Motor neuron (in vitro differentiated cells): ENCODE results near the gene SPAG9. TPM values are rescaled to one million over a fixed set of nuclear protein-coding genes. Genes with fewer than 3 reads are reported as not detected.

Experiments used
- ATAC-seq, 8 experiments: fragments of 200-7000 bp; cut with Tn5 transposase; replicated peaks in 6 of 8; 2 replicates each; pipeline ENCODE4 v1.8.0; 2021; ENCODE audit warnings: mild to moderate bottlenecking in 8 of 8, moderate library complexity in 8 of 8
- H3K27ac ChIP-seq, 2 donors: fragments of 250-450 bp; sonication (Bioruptor Pico); 2 replicates each; pipeline ENCODE4 v1.9.0; 2021; ENCODE audit warnings: antibody characterized with exemption in 2 of 2, mild to moderate bottlenecking in 2 of 2, moderate library complexity in 1 of 2
- H3K4me1 ChIP-seq, 2 donors: fragments of 250-450 bp; sonication (Bioruptor Pico); replicated peaks in 1 of 2; 2 replicates each; pipeline ENCODE4 v1.6.1; 2021; ENCODE audit warnings: antibody characterized with exemption in 2 of 2, mild to moderate bottlenecking in 2 of 2, moderate library complexity in 1 of 2
- H3K4me3 ChIP-seq, 5 donors: fragments of 250-450 bp; sonication (Bioruptor Pico); 2 replicates each; pipeline ENCODE4 v1.9.0; 2021; ENCODE audit warnings: antibody characterized with exemption in 5 of 5, mild to moderate bottlenecking in 5 of 5, moderate library complexity in 4 of 5
- WGBS, 10 experiments: fragments of 450-650 bp; shearing (Covaris generic); methylation state at CpG; one replicate each; pipeline ENCODE4 v1.0.0; 2022; 5-methylcytosine and 5-hydroxymethylcytosine counted together
- in situ Hi-C, 9 experiments: fragments of 400-800 bp; cut with MboI; loops; one replicate each; pipeline ENCODE4 v1.15.0; 2021; ENCODE audit warnings: low sequenced_read_pairs in 9 of 9, low pct_unique_long_range_greater_than_20kb in 2 of 9; ENCODE audit not compliant: unreplicated experiment in 9 of 9
- total RNA-seq, 8 experiments: library from RNA; unstranded; fragments of 300-600 nt; gene quantifications; 2 replicates each; pipeline versions ENCODE4 v1.2.3 to v1.2.4, GENCODE V29; 2022

The SPAG9 gene
- total RNA-seq, 8 experiments from 2014 or later = 94.7 to 214 (median 139) TPM

GRCh38 chr17:51060396-51060795 is 60.3 kb downstream of the SPAG9 start:
- WGBS, 10 experiments = 82 to 100% (median 95%) methylated on average over 1 to 5 of the region's 5 CpGs; no CpG with 5 or more reads in 2 of the 10 experiments
- Histone ChIP-seq H3K4me3 (no peak overlapping the region), H3K4me1 (peaks cover 12 to 17% of the 10 kb centered on the region in 2 donors), H3K27ac (no peak overlapping the region)
- no peak for ATAC-seq
- in situ Hi-C loops = no loop called here

GRCh38 chr17:51059781-51060180 is 60.9 kb downstream of the SPAG9 start:
- Histone ChIP-seq H3K27ac (no peak overlapping the region), H3K4me1 (peaks cover 12 to 17% of the 10 kb centered on the region in 2 donors), H3K4me3 (no peak overlapping the region)
- 17 to 95% (median 83%) methylated on average over 1 to 2 of the region's 2 CpGs; no CpG with 5 or more reads in 5 of the 10 experiments for WGBS, 10 experiments
- ATAC-seq = no peak
- in situ Hi-C loops = no loop called here

- in situ Hi-C loops = no loop called here
- 32 to 93% (median 75%) methylated on average over 1 to 3 of the region's 3 CpGs; no CpG with 5 or more reads in 1 of the 10 experiments for WGBS, 10 experiments
- peaks cover 12 to 17% of the 10 kb centered on the region in 2 donors for H3K4me1 ChIP-seq
- no peak overlapping the region for H3K4me3 ChIP-seq
- ATAC-seq = peak in 3 of 8 experiments; percentile 3 to 29 (median 26)
- peak overlapping the region in 1 of 2 donors; percentile 32 for H3K27ac ChIP-seq
Observed at GRCh38 chr17:51057534-51057933, 63.1 kb downstream of the SPAG9 start.

- WGBS, 10 experiments = 60 to 82% (median 66%) methylated on average over 1 of the region's 1 CpG; no CpG with 5 or more reads in 6 of the 10 experiments
- ATAC-seq = peak; percentile 68 to 98 (median 92)
- peak overlapping the region; percentile 32 to 38 for H3K27ac ChIP-seq
- peaks cover 12 to 17% of the 10 kb centered on the region in 2 donors for H3K4me1 ChIP-seq
- in situ Hi-C loops = no loop called here
- H3K4me3 ChIP-seq = no peak overlapping the region
Observed at GRCh38 chr17:51056813-51057510, 63.7 kb downstream of the SPAG9 start.

- no peak for ATAC-seq
- in situ Hi-C loops = no loop called here
- peaks cover 12 to 17% of the 10 kb centered on the region in 2 donors for H3K4me1 ChIP-seq
- 100% methylated on average over 2 to 4 of the region's 4 CpGs; no CpG with 5 or more reads in 6 of the 10 experiments for WGBS, 10 experiments
- no peak overlapping the region for H3K4me3 ChIP-seq
- H3K27ac ChIP-seq = no peak overlapping the region
Observed at GRCh38 chr17:51054748-51055147, 65.9 kb downstream of the SPAG9 start.

DNA sequence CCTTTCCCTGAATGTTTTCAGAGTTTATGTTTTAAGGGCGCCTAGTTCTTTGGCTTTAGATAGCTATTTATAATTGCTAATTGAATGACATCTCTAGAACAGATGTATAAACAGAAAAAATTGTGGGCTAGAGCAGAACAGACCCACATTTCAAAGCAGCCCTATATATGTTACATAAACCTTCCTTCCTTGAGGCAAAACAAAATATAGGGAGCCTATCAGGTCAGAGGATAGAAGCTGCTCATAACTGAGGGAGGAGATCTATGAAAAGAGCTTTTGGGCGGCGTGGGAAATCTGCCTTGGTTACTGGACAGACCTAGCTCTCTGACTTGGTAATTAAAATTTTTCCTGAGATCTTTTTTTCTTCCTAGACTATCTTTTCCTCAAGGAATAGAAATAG is 68.4 kb downstream of the SPAG9 start:
- Histone ChIP-seq H3K4me3 (no peak overlapping the region), H3K4me1 (peaks cover 12 to 17% of the 10 kb centered on the region in 2 donors), H3K27ac (no peak overlapping the region)
- 18 to 97% (median 84%) methylated on average over 2 to 3 of the region's 3 CpGs; no CpG with 5 or more reads in 2 of the 10 experiments for WGBS, 10 experiments
- peak in 3 of 8 experiments; percentile 35 to 96 (median 67) for ATAC-seq
- in situ Hi-C loops = no loop called here

DNA sequence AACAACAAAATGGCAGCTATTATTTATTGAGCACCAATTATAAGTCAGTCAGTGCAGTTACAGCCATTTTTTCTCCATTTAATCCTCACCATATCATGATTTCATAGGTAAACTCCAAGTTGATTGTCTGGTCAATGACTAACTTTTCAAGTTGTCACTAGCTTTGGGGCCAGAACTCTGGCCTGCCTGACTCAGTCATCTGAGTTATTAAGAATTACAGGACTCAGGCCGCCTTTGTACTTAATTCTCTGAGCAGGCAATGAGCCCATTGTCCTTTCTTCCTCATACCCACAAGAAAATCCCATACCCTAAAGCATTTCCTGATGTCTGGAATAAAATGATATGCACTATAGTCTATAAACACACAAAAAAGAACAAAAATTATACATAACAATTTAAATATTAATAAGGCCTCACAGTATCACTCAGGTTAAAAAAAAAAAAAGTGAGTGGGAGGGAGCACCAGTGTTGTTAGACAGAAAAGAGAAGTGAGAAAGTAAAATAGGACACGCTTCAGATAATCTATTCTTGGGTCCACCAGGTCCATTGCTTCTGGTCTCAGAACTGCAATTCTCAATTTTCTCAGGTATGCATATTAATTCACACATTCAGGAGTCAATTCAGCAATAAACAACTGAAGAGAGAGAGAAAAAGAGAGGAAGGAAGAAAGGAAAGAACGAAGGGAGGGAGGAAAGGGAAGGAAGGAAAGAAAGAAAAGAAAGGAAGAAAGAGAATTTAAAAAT is 70.2 kb downstream of the SPAG9 start:
- Histone ChIP-seq H3K4me3 (no peak overlapping the region), H3K4me1 (peaks cover under 1 to 9% of the 10 kb centered on the region in 2 donors), H3K27ac (no peak overlapping the region)
- 79 to 100% (median 83%) methylated on average over 1 to 3 of the region's 3 CpGs for WGBS, 10 experiments
- no peak for ATAC-seq
- in situ Hi-C loops = no loop called here

- H3K4me1 ChIP-seq = peaks cover 5 to 25% of the 10 kb centered on the region in 2 donors
- in situ Hi-C loops = no loop called here
- H3K4me3 ChIP-seq = peak overlapping the region; percentile 38 to 54 (median 46)
- peak; percentile 98 to 100 (median 99) for ATAC-seq
- WGBS, 10 experiments = 0 to 18% (median 2%) methylated on average over 1 to 9 of the region's 13 CpGs
- peak overlapping the region; percentile 84 to 86 for H3K27ac ChIP-seq
Observed at GRCh38 chr17:51046514-51047384, 73.9 kb downstream of the SPAG9 start.

- H3K27ac ChIP-seq = peak overlapping the region; percentile 84 to 86
- H3K4me3 ChIP-seq = peak overlapping the region; percentile 38 to 54 (median 46)
- in situ Hi-C loops = no loop called here
- no peak for ATAC-seq
- H3K4me1 ChIP-seq = peaks cover 9 to 25% of the 10 kb centered on the region in 2 donors
- WGBS, 10 experiments = 0 to 70% (median 3%) methylated on average over 1 to 3 of the region's 3 CpGs
Observed at GRCh38 chr17:51046046-51046445, 74.6 kb downstream of the SPAG9 start.

DNA sequence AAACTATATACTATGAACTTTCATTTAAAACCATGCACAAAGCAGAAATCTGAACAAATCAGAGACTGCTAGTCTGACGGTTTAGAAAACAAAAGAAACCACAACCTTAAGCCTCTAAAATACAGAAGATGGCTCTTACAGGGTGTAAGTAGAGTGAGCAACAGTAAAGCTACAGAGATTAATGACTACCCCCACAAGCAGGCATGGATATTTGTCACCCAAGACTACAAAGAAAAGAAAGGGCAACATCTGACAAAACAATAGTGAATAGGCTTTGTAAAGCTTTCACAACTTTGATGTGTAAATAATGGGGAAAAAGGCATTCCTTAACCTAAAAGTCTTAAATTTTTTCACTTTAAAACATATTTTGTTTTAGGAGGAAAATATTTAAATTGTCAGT is 75.0 kb downstream of the SPAG9 start:
- in situ Hi-C loops = no loop called here
- peak overlapping the region; percentile 84 to 86 for H3K27ac ChIP-seq
- 0 to 100% (median 9%) methylated on average over 1 of the region's 1 CpG; no CpG with 5 or more reads in 1 of the 10 experiments for WGBS, 10 experiments
- H3K4me3 ChIP-seq = peak overlapping the region; percentile 38 to 54 (median 46)
- H3K4me1 ChIP-seq = peaks cover 9 to 25% of the 10 kb centered on the region in 2 donors
- ATAC-seq = peak in 3 of 8 experiments; percentile 15 to 35 (median 29)

DNA sequence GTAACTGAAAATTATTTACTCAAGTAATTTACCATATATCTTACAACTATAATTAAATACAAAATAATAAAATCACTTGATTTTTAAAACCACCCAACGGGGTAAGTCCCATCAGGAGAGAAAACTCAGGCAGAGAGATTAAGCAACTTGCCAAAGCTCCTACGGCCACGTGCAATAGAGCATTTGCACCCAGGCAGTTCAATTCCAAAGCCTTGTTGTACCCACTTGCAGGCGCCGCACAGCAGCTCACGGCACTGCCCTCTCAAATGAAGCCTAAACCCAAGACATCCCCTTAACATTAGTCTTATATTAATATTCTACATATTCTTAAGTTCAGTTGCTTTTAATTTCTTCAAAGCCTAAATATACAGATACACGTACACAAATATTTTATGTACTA is 75.7 kb downstream of the SPAG9 start:
- Histone ChIP-seq H3K4me3 (peak overlapping the region; percentile 20 to 54 (median 42)), H3K4me1 (peaks cover 9 to 25% of the 10 kb centered on the region in 2 donors), H3K27ac (peak overlapping the region in 1 of 2 donors; percentile 8)
- in situ Hi-C loops = no loop called here
- 0 to 89% (median 9%) methylated on average over 3 to 7 of the region's 7 CpGs; no CpG with 5 or more reads in 1 of the 10 experiments for WGBS, 10 experiments
- ATAC-seq = no peak

DNA sequence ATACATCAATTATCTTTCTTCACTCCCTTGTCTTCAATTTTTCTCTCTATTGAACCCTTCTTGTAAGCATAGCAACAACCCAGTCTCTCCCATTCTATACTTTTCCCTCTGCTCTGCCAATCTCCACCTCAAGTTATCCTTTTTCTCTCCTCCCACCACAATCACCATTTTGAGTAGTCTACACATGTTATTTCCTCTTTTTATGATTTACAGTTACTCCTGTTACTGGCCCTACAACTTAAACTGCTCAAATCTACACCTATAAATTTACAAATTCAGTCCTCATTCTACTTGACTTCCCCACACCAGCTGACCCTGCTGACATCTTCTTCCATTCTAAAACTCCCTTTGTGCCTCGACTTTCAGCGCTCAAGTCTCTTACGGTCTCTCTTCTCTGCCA is 84.6 kb downstream of the SPAG9 start:
- H3K4me1 ChIP-seq = no peaks in the 10 kb centered on the region
- no peak overlapping the region for H3K4me3 ChIP-seq
- no peak overlapping the region for H3K27ac ChIP-seq
- in situ Hi-C loops = no loop called here
- 86 to 100% (median 97%) methylated on average over 1 to 3 of the region's 3 CpGs; no CpG with 5 or more reads in 1 of the 10 experiments for WGBS, 10 experiments
- ATAC-seq = no peak
